ENCODE results near the gene GGA2. TPM values are rescaled to one million over a fixed set of nuclear protein-coding genes. Genes with fewer than 3 reads are reported as not detected.
A peak's percentile ranks its signal among the peaks of the same experiment; 100 is the strongest.
"Not testable (repeated sequence)": the region's sequence is repeated elsewhere in the genome, so short reads cannot be mapped to it uniquely, and the experiment has no call there.

The GGA2 gene
- polyA plus RNA-seq, result 10 to 100 TPM; 12.6 to 15.9 TPM

- 0 to 1% methylated on average over 42 to 71 of the region's 71 CpGs for WGBS, 2 donors
- Histone ChIP-seq H3K9me3 (ENCODE audit: control insufficient read depth in 2 of 2, insufficient read depth in 1 of 2, low read depth in 1 of 2, low read length in 1 of 2) (no peaks in the 10 kb centered on the region), H3K4me3 (ENCODE audit: low read depth in 1 of 2, low read length in 2 of 2) (peak within 1 kb of the TSS; percentile 76 to 90), H3K4me1 (ENCODE audit: control insufficient read depth in 2 of 2, insufficient read depth in 2 of 2, low read length in 1 of 2) (peaks cover 0 to 14% of the 10 kb centered on the region in 2 donors), H3K27me3 (ENCODE audit: control insufficient read depth in 1 of 2, insufficient read depth in 2 of 2, low read length in 2 of 2) (no peaks in the 10 kb centered on the region), H3K27ac (ENCODE audit: low read depth in 2 of 2, low read length in 1 of 2) (peak within 1 kb of the TSS; percentile 74 to 81), H3K36me3 (ENCODE audit: control insufficient read depth in 2 of 2, insufficient read depth in 2 of 2, low read length in 1 of 2) (no peaks in the 10 kb centered on the region)
Observed at GRCh38 chr16:23510164-23510914, at the start of gene GGA2. Gene GGA2 (minus strand): TSS chr16:23510494. CDS start chr16:23510411, 83 bp downstream.

GRCh38 chr16:23557779-23558702 is 47.7 kb upstream of the GGA2 start:
- H3K9me3 ChIP-seq (ENCODE audit: control insufficient read depth in 2 of 2, insufficient read depth in 1 of 2, low read depth in 1 of 2, low read length in 1 of 2), result no peaks in the 10 kb centered on the region
- H3K27ac ChIP-seq (ENCODE audit: low read depth in 2 of 2, low read length in 1 of 2), result peak overlapping the region; percentile 81 to 91
- H3K27me3 ChIP-seq (ENCODE audit: control insufficient read depth in 1 of 2, insufficient read depth in 2 of 2, low read length in 2 of 2), result no peaks in the 10 kb centered on the region
- peaks cover 10 to 13% of the 10 kb centered on the region in 2 donors for H3K36me3 ChIP-seq (ENCODE audit: control insufficient read depth in 2 of 2, insufficient read depth in 2 of 2, low read length in 1 of 2)
- H3K4me3 ChIP-seq (ENCODE audit: low read depth in 1 of 2, low read length in 2 of 2), result peak overlapping the region; percentile 96 to 98
- 1 to 2% methylated on average over 42 to 60 of the region's 60 CpGs for WGBS, 2 donors
- no peaks in the 10 kb centered on the region for H3K4me1 ChIP-seq (ENCODE audit: control insufficient read depth in 2 of 2, insufficient read depth in 2 of 2, low read length in 1 of 2)

- Histone ChIP-seq H3K9me3 (ENCODE audit: control insufficient read depth in 2 of 2, insufficient read depth in 1 of 2, low read depth in 1 of 2, low read length in 1 of 2) (no peaks in the 10 kb centered on the region), H3K4me3 (ENCODE audit: low read depth in 1 of 2, low read length in 2 of 2) (peak within 1 kb of the TSS; percentile 96 to 98), H3K27me3 (ENCODE audit: control insufficient read depth in 1 of 2, insufficient read depth in 2 of 2, low read length in 2 of 2) (no peaks in the 10 kb centered on the region), H3K36me3 (ENCODE audit: control insufficient read depth in 2 of 2, insufficient read depth in 2 of 2, low read length in 1 of 2) (peaks cover 7 to 11% of the 10 kb centered on the region in 2 donors), H3K27ac (ENCODE audit: low read depth in 2 of 2, low read length in 1 of 2) (peak within 1 kb of the TSS; percentile 81 to 91), H3K4me1 (ENCODE audit: control insufficient read depth in 2 of 2, insufficient read depth in 2 of 2, low read length in 1 of 2) (no peaks in the 10 kb centered on the region)
- 1 to 2% methylated on average over 64 to 65 of the region's 65 CpGs for WGBS, 2 donors
Observed at GRCh38 chr16:23556881-23557778, 46.8 kb upstream of the GGA2 start, which contains the start of the genes EARS2 and UBFD1. Gene EARS2 (minus strand): TSS chr16:23557350. CDS start chr16:23557343, 7 bp downstream. Gene UBFD1 (plus strand): TSS chr16:23557727. CDS start chr16:23557743, 16 bp downstream.

- no peaks in the 10 kb centered on the region for H3K9me3 ChIP-seq (ENCODE audit: control insufficient read depth in 2 of 2, insufficient read depth in 1 of 2, low read depth in 1 of 2, low read length in 1 of 2)
- peaks cover 2 to 17% of the 10 kb centered on the region in 2 donors for H3K36me3 ChIP-seq (ENCODE audit: control insufficient read depth in 2 of 2, insufficient read depth in 2 of 2, low read length in 1 of 2)
- WGBS, 2 donors, result 83 to 89% methylated on average over 3 of the region's 3 CpGs
- H3K4me1 ChIP-seq (ENCODE audit: control insufficient read depth in 2 of 2, insufficient read depth in 2 of 2, low read length in 1 of 2), result no peaks in the 10 kb centered on the region
- H3K27me3 ChIP-seq (ENCODE audit: control insufficient read depth in 1 of 2, insufficient read depth in 2 of 2, low read length in 2 of 2), result no peaks in the 10 kb centered on the region
- H3K27ac ChIP-seq (ENCODE audit: low read depth in 2 of 2, low read length in 1 of 2), result no peak overlapping the region
- H3K4me3 ChIP-seq (ENCODE audit: low read depth in 1 of 2, low read length in 2 of 2), result no peak overlapping the region
Observed at GRCh38 chr16:23554536-23554935, 44.2 kb upstream of the GGA2 start.

DNA sequence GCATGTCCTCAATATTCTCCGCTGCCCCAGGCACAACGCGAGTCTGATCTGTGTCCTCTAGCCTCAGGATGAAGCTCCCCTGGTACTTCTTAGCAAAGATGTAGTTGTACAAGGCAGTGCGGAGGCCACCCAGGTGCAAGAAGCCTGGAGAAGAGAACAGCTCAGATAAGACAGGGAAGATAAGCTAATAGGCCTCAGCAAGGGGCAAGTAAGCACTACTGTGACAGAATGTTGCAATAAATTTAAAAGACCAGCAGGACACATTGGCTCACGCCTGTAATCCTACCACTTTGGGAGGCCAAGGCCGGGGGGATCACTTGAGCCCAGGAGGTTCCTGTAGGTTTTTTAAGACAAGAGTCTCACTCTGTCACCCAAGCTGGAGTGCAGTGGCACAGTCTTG is 41.9 kb upstream of the GGA2 start:
- Histone ChIP-seq H3K27ac (ENCODE audit: low read depth in 2 of 2, low read length in 1 of 2) (no peak overlapping the region), H3K36me3 (ENCODE audit: control insufficient read depth in 2 of 2, insufficient read depth in 2 of 2, low read length in 1 of 2) (peaks cover 2 to 29% of the 10 kb centered on the region in 2 donors)
- WGBS, 2 donors, result 76 to 86% methylated on average over 6 of the region's 6 CpGs

DNA sequence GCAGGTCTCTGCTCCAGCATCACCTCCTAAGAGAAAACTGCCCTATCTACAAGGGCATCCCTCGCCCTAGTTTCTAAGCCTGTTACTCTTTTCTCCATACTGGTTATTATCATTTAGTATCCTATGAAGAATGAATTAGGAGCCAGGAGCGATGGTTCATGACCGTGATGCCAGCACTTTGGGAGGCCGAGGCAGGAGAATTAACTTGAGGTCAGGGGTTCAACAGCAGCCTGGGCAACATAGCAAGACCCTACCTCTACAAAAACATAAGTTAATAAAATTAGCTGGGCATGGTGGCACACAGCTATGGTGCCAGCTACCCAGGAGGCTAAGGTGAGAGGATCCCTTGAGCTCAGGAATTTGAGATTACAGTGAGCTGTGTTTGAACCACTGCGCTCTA is 39.6 kb upstream of the GGA2 start:
- Histone ChIP-seq H3K4me1 (ENCODE audit: control insufficient read depth in 2 of 2, insufficient read depth in 2 of 2, low read length in 1 of 2) (peaks cover 0 to 2% of the 10 kb centered on the region in 2 donors), H3K4me3 (ENCODE audit: low read depth in 1 of 2, low read length in 2 of 2) (no peak overlapping the region), H3K27ac (ENCODE audit: low read depth in 2 of 2, low read length in 1 of 2) (no peak overlapping the region), H3K9me3 (ENCODE audit: control insufficient read depth in 2 of 2, insufficient read depth in 1 of 2, low read depth in 1 of 2, low read length in 1 of 2) (no peaks in the 10 kb centered on the region), H3K36me3 (ENCODE audit: control insufficient read depth in 2 of 2, insufficient read depth in 2 of 2, low read length in 1 of 2) (peaks cover 5 to 32% of the 10 kb centered on the region in 2 donors), H3K27me3 (ENCODE audit: control insufficient read depth in 1 of 2, insufficient read depth in 2 of 2, low read length in 2 of 2) (no peaks in the 10 kb centered on the region)
- WGBS, 2 donors, result 96 to 97% methylated on average over 5 of the region's 5 CpGs

More for the DNA sequence above, 41.9 kb upstream of the GGA2 start:
- Histone ChIP-seq H3K4me1 (ENCODE audit: control insufficient read depth in 2 of 2, insufficient read depth in 2 of 2, low read length in 1 of 2) (no peaks in the 10 kb centered on the region), H3K27me3 (ENCODE audit: control insufficient read depth in 1 of 2, insufficient read depth in 2 of 2, low read length in 2 of 2) (no peaks in the 10 kb centered on the region), H3K9me3 (ENCODE audit: control insufficient read depth in 2 of 2, insufficient read depth in 1 of 2, low read depth in 1 of 2, low read length in 1 of 2) (no peaks in the 10 kb centered on the region), H3K4me3 (ENCODE audit: low read depth in 1 of 2, low read length in 2 of 2) (no peak overlapping the region)

DNA sequence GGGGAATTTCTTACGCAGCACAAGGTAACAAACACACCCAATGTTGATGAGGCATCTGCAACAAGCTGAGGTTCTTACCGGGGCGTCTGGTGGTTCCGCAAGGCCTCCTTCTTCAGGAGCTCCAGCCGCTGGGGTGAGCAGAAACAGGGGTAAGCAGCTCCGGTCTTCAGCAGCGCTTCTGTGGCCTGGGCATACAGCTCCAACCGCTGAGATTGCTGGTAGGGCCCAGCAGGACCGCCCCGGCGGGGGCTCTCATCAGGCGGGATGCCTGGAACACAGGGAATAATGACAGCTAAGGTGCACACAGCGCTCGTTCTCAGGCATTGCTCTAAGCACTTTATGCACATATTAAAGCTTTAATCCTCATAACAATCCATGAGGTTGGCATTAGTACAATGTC is 34.1 kb upstream of the GGA2 start:
- Histone ChIP-seq H3K9me3 (ENCODE audit: control insufficient read depth in 2 of 2, insufficient read depth in 1 of 2, low read depth in 1 of 2, low read length in 1 of 2) (no peaks in the 10 kb centered on the region), H3K4me1 (ENCODE audit: control insufficient read depth in 2 of 2, insufficient read depth in 2 of 2, low read length in 1 of 2) (peaks cover 0 to 2% of the 10 kb centered on the region in 2 donors), H3K4me3 (ENCODE audit: low read depth in 1 of 2, low read length in 2 of 2) (no peak overlapping the region), H3K36me3 (ENCODE audit: control insufficient read depth in 2 of 2, insufficient read depth in 2 of 2, low read length in 1 of 2) (peaks cover 3 to 25% of the 10 kb centered on the region in 2 donors), H3K27ac (ENCODE audit: low read depth in 2 of 2, low read length in 1 of 2) (no peak overlapping the region), H3K27me3 (ENCODE audit: control insufficient read depth in 1 of 2, insufficient read depth in 2 of 2, low read length in 2 of 2) (no peaks in the 10 kb centered on the region)
- WGBS, 2 donors, result 95 to 97% methylated on average over 14 of the region's 14 CpGs

DNA sequence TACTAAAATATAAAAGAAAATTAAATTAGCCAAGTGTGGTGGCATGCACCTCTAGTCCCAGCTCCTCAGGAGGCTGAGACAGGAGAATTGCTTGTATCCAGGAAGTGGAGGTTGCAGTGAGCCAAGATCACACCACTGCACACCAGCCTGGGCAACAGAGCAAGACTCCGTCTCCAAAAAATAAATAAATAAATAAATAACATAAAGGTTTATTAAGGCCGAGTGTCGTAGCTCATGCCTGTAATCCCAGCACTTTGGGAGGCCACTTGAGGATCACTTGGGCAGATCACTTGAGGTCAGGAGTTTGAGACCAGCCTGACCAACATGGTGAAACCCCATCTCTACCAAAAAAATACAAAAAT is 30.5 kb upstream of the GGA2 start:
- H3K36me3 ChIP-seq (ENCODE audit: control insufficient read depth in 2 of 2, insufficient read depth in 2 of 2, low read length in 1 of 2), result peaks cover 3 to 14% of the 10 kb centered on the region in 2 donors
- not testable (repeated sequence) for H3K27ac ChIP-seq (ENCODE audit: low read depth in 2 of 2, low read length in 1 of 2); H3K4me3 ChIP-seq (ENCODE audit: low read depth in 1 of 2, low read length in 2 of 2); H3K9me3 ChIP-seq (ENCODE audit: control insufficient read depth in 2 of 2, insufficient read depth in 1 of 2, low read depth in 1 of 2, low read length in 1 of 2); H3K4me1 ChIP-seq (ENCODE audit: control insufficient read depth in 2 of 2, insufficient read depth in 2 of 2, low read length in 1 of 2); H3K27me3 ChIP-seq (ENCODE audit: control insufficient read depth in 1 of 2, insufficient read depth in 2 of 2, low read length in 2 of 2)
- WGBS, 2 donors, result 99% methylated on average over 3 of the region's 3 CpGs
